CD4-positive, alpha-beta T cell treated with Interleukin-4 for 1 hour (primary cell): Measurements from ENCODE around the gene CNTNAP2.
"Not testable (repeated sequence)": the region's sequence is repeated elsewhere in the genome, so short reads cannot be mapped to it uniquely, and the experiment has no call there.

Experiments
- DNase-seq, 2 donors: peaks; one replicate each; pipeline ENCODE4 v3.0.0-alpha.2; 2020 to 2022

The CNTNAP2 gene

DNA sequence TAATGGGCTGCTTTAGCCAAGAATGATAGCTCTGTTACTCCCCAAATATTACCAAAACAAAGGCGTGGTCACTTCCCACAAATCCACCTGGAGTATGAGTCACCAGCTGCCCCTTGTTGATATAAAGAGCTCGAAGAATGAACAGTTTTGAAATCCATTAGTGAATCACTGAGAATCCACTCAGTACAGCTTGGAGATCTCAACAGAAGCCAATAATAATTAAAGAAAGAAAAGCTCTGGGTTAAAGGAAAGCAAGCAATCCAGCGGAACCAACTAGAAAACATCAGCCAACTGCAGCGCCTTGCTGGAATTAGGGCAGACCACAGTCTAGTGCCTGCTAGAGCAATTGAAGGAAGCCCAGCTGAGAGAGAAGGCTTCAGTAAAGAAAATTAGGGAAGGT is 1897.9 kb downstream of the CNTNAP2 start:
- no peak for DNase-seq

DNA sequence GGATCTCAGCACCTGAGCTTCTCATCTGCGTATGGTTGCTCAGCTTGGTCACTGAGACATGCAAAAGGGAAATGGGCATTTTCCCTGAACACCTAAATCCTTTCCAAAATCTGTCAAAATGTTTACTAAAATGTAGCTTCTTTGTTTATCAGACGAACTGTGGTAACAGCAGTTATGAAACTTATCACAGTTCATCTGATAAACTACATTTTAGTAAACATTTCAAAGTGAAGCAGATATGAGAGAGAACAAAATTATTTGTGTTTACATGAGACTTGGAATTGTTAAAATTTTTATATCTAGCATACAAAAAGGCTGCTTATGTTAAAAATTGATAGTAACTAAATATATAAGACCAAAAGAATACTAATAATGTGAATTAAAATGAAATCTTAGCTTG is 1900.5 kb downstream of the CNTNAP2 start:
- no peak for DNase-seq

DNA sequence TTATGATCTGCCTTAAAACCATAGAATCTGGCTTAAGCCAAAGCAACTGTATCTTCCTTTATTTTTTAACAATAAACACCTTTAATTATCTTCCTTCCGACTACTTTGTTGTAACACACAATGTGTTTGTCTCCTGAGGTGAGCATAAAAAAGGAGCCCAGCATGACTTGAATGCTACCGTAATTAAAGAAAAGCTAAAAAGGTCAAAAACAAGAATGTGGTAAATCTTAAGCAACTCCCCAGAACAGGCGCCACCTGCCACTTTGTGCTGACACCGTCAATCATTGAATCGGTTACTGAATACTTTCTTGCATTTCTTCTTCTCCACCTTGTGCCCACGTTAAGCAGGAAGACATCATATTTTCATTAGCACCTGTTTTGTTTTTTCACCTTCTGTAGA is 1904.1 kb downstream of the CNTNAP2 start:
- no peak for DNase-seq

DNA sequence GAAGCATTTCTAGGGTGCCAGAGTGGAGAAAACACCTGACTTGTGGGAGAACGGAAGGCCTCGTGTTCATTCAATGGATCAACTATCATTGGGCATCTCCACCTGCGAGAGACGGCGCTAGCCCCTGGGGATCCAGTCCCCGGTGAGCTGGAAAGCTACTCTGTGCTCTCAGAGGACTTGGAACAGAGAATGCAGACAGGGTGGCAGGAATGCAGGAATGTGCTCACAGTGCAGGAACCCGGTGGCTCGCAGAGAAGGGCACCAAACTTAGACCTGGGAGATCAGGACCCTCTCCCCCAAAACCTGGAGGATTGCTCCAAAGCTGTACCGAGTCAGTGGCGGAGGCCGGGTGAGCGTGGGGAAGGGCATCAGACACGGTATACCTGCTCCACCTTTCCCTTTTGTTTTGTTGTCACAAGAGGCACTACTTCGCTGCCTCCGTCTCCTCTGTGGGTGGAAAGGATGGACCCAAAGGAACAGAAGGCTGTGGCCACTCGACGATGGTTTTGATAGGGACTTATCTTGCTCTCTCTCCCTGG is 1905.0 kb downstream of the CNTNAP2 start:
- no peak for DNase-seq

DNA sequence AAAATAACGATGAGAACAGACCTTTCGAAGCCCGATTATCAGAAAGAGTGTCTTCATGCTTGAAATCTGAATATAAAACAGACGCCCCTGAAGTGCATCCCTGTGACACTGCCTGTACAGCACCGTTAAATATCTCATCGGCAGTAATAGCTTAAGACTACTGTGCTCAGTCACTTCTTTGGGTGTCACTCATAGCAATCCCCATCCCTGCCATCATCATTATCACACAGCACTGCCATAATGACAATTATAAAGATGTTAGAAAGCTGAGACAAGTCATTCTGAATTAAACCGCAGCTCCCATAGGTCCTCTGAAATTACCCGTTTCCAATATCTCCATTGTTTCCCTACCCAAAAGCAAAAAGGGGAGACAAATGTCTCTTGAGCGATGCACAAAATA is 1906.2 kb downstream of the CNTNAP2 start:
- no peak for DNase-seq

DNA sequence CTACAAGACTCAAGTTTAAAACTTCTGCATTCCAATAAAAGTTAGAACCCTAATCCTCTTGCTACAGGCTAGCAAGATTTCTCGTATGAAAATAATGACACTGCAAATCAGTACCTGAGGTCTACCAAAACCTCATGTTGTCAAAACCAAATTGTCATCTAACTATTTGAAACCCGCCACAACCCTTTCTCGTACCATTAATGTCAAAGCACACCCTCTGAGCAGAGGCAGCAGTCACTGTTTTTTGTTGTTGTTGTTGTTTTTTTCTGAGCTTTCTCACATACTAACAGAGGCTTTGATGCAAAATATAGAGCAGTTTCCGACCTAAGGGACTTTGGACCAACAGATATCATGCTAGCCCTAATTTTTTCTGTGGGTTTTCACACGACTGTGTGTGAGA is 1910.1 kb downstream of the CNTNAP2 start:
- no peak for DNase-seq

DNA sequence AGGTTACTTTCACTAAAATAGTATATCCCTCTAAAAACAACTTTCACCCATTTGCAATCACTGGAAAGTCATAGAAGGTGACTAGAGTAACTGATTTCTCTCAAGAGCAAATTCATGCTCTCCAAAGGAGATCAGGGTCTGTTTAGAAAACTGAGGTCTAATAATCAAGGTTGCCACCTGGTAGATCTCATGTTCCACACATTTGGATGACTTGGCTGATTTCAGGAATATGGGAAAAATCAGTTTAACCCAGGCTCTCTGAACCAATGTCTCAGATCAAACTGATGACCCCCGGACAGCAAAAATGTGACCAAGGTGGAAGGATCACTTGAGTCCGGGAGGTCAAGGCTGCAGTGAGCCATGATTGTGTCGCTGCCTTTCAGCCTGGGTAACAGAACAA is 1911.6 kb downstream of the CNTNAP2 start:
- no peak for DNase-seq

DNA sequence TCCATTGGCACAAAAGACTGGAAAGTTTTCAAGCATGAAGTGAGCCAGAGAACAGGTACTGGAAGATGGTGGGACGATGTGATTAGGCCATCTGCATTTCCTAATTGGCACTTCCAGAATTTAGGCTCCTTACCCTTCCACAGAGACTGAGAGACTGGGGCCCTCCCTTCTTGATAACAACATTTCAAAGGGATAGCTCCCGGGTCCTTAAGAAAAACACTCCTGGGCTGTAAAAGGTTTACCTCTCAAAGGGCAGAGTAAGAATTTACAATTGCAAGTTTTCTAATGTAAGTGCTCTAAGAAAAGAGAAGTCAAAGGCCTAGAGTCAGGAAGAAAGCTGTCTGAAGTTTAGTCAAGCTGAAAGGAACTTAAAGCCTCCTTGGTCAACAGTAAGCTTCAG is 1914.4 kb downstream of the CNTNAP2 start:
- no peak for DNase-seq

DNA sequence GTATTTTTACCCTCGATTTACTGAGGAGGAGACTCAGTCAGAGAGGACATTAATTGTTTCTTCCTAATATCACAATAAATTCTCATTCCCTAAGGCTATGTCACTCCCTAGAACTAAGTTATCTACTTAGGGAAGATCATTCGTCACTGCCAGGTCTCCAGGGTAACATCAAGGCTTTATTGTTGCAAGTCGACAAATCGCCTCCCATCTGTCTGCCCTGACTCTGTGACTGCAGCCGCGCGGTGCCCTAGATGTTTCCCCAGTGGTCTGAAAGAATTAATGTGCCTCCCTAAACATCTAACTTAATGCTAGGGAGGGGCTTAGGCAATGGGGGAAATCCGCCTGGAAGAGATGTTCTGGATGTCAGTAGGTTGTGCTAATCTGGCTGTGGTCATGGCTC is 1915.2 kb downstream of the CNTNAP2 start:
- DNase-seq = no peak

DNA sequence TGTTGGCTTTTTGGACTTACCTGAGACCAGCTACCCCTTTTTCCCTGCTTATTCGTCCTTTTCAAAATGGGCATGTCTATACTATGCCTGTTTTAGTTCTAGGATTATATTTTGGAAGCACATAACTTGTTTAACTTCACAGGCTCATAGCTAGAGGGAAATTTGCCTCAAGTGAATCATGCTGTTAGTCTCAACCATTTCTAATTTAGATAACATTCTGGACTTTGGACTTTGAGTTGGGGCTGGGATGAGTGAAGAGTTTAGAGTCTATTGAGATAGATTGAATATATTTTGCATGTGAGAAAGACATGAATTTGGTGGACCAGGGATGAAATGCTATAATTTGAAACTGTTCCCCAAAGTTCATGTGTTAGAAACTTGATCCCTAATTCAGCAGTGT is 1919.3 kb downstream of the CNTNAP2 start:
- no peak for DNase-seq

DNA sequence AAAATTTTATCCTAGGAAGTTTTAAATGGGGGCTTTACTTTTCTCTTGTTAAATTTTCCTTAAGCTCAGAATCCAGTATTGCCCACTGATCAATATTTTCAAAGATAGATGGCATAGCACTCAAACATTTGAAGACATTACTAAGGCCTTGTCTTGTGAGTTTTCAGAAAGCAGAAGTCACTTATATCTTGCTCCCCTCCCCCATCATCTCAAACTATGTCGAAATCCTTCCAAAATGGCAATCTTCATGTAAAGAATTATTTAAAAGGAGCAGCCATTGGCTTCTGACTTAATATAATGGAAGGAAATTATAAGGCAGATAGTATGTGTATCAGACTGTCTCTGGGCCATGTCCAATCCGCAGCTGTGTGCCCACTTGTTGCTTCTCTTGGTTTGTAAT is 1920.4 kb downstream of the CNTNAP2 start:
- no peak for DNase-seq

DNA sequence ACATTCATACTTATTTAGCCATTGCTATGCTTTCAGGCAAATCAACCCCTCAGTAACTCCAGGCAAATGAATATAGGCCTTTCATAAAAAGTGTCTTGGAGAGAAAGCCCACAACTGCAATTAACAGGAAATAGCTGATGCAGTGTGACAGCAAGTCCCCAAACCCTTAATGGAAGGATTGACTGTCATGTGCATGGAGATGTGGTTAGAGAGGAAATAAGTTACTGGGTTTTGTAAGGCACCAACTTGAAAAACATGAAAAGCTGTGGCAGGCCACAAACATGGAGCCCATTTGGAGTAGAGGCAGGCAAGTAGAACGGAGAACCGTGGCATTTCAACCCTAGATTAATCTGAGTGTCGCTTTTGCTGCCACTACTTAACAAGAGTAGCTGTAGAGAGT is 1924.6 kb downstream of the CNTNAP2 start:
- DNase-seq = no peak

DNA sequence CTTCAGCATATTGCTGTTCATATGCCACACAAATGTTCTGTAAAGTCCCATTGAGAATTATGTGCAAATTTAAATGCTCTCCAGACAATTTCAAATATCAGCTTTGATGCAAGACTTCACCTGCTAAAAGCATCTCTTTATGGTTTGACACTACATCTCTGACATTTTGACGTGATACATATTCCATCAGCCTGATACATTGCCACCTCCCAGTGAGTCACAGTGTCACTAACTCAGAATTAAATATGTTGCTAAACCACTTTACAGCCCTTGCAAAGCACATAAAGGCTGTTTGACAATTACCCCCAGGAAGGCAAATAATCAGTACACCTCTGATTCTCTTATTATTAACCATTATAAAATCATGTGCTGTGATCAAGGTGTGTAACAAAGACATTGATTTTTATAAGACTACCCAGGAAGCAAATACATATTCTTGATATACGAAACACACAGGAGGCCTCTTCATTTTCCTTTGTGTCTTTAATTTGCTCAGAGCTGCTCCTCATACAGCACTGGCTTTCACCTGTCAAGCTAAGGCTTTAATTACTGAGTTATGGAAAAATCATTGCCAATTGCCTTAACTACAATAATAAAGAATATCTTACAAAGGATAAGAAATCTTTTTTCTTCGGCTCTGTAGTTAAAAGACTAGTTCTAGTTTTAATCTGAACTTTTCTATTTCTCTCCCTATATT is 1926.5 kb downstream of the CNTNAP2 start:
- DNase-seq = no peak

DNA sequence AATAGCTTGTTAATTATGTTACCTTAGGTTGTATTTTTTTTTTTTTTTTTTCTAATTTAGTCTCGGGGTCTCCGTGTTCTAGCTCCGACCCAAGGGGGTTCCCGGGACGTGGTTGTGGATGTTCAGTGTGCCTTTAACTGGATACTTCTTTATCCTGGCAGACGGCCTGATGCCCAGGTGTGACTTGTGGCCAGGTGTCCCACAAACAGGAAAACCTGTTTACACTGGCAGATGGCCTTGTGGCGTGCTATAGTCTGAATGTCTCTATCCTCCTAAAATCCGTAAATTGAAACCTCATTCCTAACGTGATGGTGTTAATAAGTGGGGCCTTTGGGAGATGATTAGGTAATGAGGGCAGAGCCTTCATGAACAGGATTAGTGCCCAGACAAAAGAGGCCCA is 1927.6 kb downstream of the CNTNAP2 start:
- DNase-seq = no peak

DNA sequence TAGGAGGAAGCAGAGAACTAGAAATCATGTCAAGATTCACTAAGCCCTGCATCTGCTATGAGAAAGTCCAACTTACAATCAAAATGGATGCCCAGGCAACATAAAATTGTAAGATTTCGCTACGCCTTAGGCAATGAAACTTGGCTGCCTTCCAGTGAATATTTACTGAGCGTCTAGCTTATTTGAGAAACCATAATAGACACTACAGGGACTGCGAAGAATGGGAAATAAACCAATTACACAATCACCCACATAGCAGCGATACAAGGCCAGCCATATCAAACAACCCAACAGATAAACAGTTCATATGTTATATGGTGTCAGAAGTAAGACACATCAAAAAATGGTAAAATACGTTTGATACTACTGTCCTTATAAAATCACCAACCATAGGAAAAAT is 1928.9 kb downstream of the CNTNAP2 start:
- DNase-seq = no peak

DNA sequence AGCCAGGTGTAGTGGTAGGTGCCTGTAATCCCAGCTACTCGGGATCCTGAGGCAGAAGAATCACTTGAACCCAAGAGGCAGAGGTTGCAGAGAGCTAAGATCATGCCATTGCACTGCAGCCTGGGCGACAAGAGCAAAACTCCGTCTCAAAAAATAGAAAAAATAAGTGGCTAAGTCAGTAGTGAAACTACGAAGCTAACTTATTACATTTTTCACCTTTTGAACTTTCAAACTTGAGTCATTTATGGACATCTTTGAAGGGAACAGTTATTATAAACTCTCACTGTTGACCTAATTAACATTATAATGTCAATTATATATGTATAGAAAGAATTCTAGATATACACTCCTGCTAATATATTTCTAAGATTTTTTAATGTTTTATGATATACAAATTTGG is 1932.5 kb downstream of the CNTNAP2 start:
- no peak for DNase-seq

DNA sequence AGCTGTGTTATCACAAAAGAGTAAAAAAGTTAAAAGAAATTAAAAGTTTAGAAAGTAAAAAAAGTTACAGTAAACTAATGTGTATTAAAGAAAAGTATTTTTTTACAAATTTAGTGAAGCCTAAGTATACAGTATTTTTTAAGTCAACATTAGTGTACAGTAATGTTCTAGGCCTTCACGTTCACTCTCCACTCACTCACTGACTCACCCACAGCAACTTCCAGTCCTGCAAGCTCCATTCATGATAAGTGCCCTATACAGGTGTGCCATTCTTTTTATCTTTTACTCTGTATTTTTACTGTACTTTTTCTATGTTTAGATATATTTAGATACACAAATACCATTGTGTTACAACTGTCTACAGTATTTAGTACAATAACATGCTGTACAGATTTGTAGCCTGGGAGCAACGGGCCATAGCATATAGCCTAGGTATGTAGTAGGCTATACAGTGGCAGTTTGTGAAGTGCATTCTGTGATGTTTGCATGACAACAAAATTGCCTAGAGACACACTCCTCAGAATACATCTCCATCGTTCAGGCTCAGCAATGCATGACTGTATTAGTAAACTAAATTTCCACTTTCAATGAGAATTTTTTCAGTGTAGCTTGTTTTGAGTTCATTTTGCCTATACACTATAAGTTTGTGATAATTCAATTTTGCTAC is 1934.0 kb downstream of the CNTNAP2 start:
- no peak for DNase-seq

DNA sequence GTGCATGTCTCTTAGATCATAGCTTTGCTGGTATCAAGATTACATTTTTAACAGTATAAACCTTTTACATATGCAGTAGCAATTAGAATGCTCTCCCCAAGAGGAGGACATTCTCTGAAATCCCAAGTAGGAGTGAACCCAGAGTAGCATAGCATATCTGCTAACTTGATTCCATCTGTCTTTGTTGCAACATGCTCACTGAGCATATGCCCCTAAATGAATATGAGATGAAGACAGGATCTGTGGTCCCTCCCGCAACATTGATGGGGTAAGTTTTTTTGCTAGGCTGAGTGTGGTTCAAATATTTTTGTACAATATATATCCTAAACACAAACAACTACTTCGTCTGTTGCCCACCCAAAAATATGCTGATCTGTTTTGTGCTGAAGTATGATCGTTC is 1939.8 kb downstream of the CNTNAP2 start:
- no peak for DNase-seq

DNA sequence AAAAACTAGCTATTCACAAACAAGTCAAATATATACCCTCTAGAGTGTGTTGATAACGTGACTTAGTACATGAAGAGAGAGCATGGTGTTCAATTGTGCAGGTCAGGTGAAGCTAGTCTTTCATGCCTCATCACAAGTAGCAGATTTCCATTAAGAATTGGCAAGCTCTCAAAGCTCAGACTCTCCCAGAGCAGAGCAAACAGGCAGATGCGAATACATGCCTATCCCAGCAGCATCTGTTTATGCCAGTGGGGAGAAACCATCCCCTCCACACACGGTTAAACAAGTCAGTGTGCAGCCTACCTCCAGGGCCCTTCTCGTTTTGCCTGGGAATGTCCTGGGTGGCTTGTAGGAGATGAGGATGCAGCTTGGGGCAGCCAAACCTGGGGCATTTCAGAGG is 1941.5 kb downstream of the CNTNAP2 start:
- no peak for DNase-seq

DNA sequence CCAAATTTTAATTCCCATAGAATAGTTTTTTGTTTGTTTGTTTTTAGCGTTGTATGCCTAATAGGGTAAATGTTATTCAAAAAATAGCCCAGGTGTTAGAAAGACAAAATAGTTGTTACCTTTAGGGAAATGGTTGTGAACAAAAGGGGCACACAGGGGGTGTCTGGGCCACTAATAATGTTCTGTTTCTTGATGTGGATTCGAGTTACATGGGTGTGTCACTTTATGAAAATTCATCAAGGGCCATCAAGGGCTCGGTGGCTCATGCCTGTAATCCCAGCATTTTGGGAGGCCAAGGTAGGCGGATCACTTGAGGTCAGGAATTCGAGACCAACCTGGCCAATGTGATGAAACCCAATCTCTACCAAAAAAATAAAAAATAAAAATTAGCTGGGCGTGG is 1942.2 kb downstream of the CNTNAP2 start:
- no peak for DNase-seq

DNA sequence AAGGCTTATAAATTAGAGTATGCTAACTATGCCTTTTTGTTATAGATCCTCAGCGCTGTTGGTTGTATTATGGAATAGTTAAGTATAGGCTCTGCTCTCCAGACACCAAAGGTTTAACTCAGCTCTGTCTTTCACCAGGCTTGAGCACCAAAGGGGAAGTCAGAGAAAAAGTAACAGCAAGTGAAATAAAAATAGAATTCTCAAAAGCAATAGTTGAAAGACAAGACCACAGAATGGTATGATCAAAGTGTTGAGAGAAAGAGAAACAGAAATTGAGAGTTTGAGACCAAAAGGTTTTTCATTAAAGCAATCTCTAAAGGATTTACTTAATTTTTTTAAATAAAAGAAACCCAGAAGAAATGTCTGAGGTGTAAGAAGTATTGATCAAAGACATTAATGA is 1944.1 kb downstream of the CNTNAP2 start:
- DNase-seq = no peak

DNA sequence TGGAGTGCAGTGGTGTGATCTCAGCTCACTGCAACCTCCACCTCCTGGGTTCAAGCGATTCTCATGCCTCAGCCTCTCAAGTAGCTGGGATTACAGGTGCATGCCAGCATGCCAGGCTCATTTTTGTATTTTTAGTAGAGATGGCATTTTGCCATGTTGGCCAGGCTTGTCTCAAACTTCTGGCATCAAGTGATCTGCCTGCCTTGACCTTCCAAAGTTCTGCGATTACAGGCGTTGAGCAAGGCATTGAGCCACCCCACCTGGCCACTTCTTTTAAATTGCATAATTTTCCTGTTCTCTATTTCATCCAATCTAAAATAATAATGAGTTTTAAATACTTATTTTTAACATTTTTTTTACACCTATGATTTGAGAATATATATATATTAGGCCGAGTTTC is 1961.5 kb downstream of the CNTNAP2 start:
- not testable (repeated sequence) for DNase-seq

DNA sequence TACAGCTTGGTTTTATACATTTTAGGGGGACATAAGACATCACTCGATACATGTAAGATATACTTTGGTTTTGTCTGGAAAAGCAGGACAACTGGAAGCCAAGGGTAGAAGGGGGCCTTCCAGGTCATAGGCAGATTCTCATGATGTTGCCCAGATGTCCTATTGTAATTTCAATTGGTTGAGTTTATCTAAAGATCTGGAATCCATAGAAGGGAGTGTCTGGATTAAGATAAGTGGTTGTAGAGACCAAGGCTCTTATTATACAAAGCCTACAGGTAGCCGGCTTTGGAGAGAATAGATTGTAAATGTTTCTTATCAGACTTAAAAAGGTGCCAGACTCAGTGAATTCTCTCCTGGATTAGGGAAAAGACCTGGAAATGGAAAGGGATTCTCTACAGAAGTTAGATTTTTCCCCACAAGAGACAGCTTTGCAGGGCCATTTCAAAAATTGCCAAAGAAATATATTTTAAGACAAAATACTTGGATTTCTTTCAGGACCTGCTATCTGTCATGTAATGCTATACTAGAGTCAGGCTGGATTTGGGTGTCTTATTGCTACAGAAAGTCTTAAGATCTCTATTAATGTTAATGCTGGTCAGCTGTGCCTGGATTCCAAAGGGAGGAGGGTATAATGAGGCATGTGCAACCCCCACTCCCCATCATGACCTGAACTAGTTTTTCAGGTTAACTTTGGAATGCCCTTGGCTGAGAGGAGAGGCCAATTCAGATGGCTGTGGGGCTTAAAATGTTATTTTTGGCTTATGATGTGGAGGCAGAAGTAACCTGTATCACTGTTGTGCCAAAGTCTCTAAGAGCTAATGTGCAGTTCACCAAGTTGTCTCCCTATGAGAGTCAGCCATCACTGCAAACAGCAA is 1962.8 kb downstream of the CNTNAP2 start:
- DNase-seq = no peak

DNA sequence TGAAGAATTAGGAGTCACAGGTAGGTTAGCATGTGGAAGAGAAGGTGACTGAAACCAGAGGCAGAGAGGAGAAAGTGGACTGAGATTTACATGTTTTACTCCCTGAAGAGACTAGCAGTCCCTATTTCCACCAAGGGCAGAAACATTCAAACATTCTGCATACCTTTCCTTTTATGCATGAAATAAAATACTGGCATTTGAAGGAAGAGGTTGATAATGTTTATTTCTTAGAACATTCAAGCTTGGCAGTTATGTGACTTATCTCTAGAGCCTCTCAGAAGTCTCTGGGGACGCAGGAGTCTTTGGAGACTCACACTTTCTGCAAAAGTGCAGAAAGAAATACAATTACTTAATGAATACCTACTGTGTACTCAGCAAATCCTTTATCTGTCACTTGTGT is 1966.8 kb downstream of the CNTNAP2 start:
- no peak for DNase-seq
